Measurements from ENCODE around the gene PCSK6. TPM values are rescaled to one million over a fixed set of nuclear protein-coding genes. Genes with fewer than 3 reads are reported as not detected.

PCSK6 gene
- total RNA-seq, 1 donor from 2014 or later, result 0.40 TPM

DNA sequence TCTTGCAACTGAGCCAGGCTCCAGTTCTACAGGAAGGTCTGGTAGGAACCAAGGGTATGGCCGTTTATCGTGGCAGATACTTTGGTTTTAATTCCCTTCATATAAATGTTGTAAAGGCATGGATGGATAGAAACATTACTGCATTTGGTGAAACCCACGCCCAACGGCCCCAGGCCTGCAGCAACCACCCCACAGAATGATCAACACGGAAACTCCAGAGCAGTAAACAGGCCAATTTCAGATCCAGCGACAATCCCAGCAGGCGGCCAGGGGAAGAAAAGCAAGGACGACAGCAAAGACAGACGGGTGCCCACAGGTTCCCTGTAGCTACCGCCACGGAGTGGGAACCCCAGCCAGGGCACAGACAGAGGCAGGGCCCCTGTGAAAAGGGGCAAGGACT, 32.6 kb upstream of the PCSK6 start:
- H3K27me3 Mint-ChIP-seq (ENCODE audit: low read depth), result peaks cover 38% of the 10 kb centered on the region
- no peak overlapping the region for H3K27ac Mint-ChIP-seq (ENCODE audit: unreplicated experiment)
- TF ChIP-seq, protein P1, sequence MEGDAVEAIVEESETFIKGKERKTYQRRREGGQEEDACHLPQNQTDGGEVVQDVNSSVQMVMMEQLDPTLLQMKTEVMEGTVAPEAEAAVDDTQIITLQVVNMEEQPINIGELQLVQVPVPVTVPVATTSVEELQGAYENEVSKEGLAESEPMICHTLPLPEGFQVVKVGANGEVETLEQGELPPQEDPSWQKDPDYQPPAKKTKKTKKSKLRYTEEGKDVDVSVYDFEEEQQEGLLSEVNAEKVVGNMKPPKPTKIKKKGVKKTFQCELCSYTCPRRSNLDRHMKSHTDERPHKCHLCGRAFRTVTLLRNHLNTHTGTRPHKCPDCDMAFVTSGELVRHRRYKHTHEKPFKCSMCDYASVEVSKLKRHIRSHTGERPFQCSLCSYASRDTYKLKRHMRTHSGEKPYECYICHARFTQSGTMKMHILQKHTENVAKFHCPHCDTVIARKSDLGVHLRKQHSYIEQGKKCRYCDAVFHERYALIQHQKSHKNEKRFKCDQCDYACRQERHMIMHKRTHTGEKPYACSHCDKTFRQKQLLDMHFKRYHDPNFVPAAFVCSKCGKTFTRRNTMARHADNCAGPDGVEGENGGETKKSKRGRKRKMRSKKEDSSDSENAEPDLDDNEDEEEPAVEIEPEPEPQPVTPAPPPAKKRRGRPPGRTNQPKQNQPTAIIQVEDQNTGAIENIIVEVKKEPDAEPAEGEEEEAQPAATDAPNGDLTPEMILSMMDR (IDR thresholded peaks at IDR 0.05), result no peak
- H3K4me1 Mint-ChIP-seq (ENCODE audit: low read depth), result no peaks in the 10 kb centered on the region
- H3K9me3 Mint-ChIP-seq (ENCODE audit: low read depth), result peaks cover 21% of the 10 kb centered on the region
- H3K36me3 Mint-ChIP-seq (ENCODE audit: low read depth), result peaks cover 6% of the 10 kb centered on the region
- no peak overlapping the region for H3K4me3 Mint-ChIP-seq (ENCODE audit: unreplicated experiment)
- DNase-seq (ENCODE audit: low spot score), result no peak

DNA sequence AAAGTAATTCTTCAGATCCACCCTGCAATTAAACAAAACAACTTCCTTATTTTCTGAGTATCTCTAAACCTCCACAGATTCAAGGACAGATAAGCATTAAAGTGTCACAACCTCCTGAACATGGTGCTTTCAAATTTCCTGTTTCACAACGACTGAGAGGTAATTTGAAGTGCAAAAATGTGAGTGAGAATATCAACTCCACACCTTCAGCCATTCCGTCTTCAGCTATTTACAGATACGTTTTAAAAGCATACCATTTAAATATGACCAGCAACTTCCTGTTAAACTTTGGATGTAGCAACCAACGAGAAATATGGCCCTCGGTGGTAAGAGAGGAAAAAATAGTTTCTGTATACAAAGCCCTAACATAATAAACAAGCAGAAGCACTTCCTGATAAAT, 32.1 kb upstream of the PCSK6 start:
- H3K36me3 Mint-ChIP-seq (ENCODE audit: low read depth), result peaks cover 7% of the 10 kb centered on the region
- peaks cover 24% of the 10 kb centered on the region for H3K9me3 Mint-ChIP-seq (ENCODE audit: low read depth)
- H3K4me3 Mint-ChIP-seq (ENCODE audit: unreplicated experiment), result no peak overlapping the region
- no peaks in the 10 kb centered on the region for H3K4me1 Mint-ChIP-seq (ENCODE audit: low read depth)
- TF ChIP-seq, protein P1 (IDR thresholded peaks at IDR 0.05), result no peak
- no peak for DNase-seq (ENCODE audit: low spot score)
- H3K27ac Mint-ChIP-seq (ENCODE audit: unreplicated experiment), result no peak overlapping the region
- peaks cover 38% of the 10 kb centered on the region for H3K27me3 Mint-ChIP-seq (ENCODE audit: low read depth)

DNA sequence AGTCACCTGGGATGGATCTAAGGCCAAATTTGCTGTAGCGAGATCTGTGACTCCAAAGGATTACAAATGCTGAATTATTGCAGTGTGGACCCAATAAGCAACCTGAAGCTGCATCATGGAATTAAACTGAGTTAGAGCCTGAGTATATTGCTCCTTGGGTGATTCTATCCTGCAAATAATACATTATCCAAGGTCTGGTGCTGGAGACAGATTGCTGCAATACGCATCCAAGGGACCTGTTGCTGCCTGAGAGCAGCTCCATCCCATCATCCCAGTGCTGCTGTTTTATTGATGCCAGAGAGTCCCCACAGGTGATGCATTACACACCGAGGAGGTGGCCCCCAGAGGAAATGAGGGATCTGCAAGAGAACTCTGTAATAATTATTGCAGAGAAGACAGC, 31.6 kb upstream of the PCSK6 start:
- Mint-ChIP-seq H3K9me3 (ENCODE audit: low read depth) (peaks cover 29% of the 10 kb centered on the region), H3K27me3 (ENCODE audit: low read depth) (peaks cover 38% of the 10 kb centered on the region), H3K27ac (ENCODE audit: unreplicated experiment) (no peak overlapping the region), H3K4me3 (ENCODE audit: unreplicated experiment) (no peak overlapping the region), H3K4me1 (ENCODE audit: low read depth) (no peaks in the 10 kb centered on the region), H3K36me3 (ENCODE audit: low read depth) (peaks cover 10% of the 10 kb centered on the region)
- TF ChIP-seq, protein P1 (IDR thresholded peaks at IDR 0.05), result no peak
- DNase-seq (ENCODE audit: low spot score), result no peak

- Mint-ChIP-seq H3K9me3 (ENCODE audit: low read depth) (peaks cover 35% of the 10 kb centered on the region), H3K27ac (ENCODE audit: unreplicated experiment) (no peak overlapping the region), H3K27me3 (ENCODE audit: low read depth) (peaks cover 38% of the 10 kb centered on the region), H3K4me3 (ENCODE audit: unreplicated experiment) (no peak overlapping the region), H3K36me3 (ENCODE audit: low read depth) (peaks cover 11% of the 10 kb centered on the region), H3K4me1 (ENCODE audit: low read depth) (no peaks in the 10 kb centered on the region)
- TF ChIP-seq, protein P1 (IDR thresholded peaks at IDR 0.05), result no peak
- no peak for DNase-seq (ENCODE audit: low spot score)
Measured at GRCh38 chr15:101520395-101520794, 30.9 kb upstream of the PCSK6 start.

DNA sequence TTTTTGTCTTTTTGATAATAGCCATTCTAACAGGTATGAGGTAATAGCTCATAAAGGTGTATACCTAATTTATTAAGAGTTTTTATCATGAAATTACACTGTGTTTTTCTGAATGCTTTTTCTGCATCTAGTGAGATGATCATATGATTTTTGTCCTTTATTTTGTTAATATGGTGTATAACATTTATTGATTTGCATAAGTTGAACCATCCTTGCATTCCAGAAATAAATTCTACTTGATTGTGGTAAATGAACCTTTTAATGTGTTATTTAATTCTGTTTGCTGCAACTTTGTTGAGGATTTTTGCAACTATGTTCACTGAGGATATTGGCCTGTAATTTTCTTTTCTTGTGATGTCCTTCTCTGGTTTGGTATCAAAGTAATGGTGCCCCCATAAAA, 28.0 kb upstream of the PCSK6 start:
- no peak overlapping the region for H3K4me3 Mint-ChIP-seq (ENCODE audit: unreplicated experiment)
- H3K4me1 Mint-ChIP-seq (ENCODE audit: low read depth), result no peaks in the 10 kb centered on the region
- peaks cover 12% of the 10 kb centered on the region for H3K36me3 Mint-ChIP-seq (ENCODE audit: low read depth)
- H3K27ac Mint-ChIP-seq (ENCODE audit: unreplicated experiment), result no peak overlapping the region
- peaks cover 26% of the 10 kb centered on the region for H3K27me3 Mint-ChIP-seq (ENCODE audit: low read depth)
- H3K9me3 Mint-ChIP-seq (ENCODE audit: low read depth), result peaks cover 40% of the 10 kb centered on the region
- TF ChIP-seq, protein P1 (IDR thresholded peaks at IDR 0.05), result no peak
- no peak for DNase-seq (ENCODE audit: low spot score)
